ENCODE measurements around the gene BPIFB6.

Gene BPIFB6

GRCh38 chr20:33002087-33002808 lies 29.2 kb upstream of the BPIFB6 start:
- no peak for DNase-seq

GRCh38 chr20:33004141-33004751 lies 27.2 kb upstream of the BPIFB6 start, which contains the start of gene SUN5:
TSS of gene SUN5 (minus strand) at chr20:33004433. CDS start at chr20:33004340, 93 bp downstream.
- DNase-seq = no peak

GRCh38 chr20:33005132-33005566 lies 26.3 kb upstream of the BPIFB6 start:
- DNase-seq = no peak

- DNase-seq = no peak
Measured at GRCh38 chr20:33005908-33006775, 25.3 kb upstream of the BPIFB6 start.

GRCh38 chr20:33006776-33007375 lies 24.6 kb upstream of the BPIFB6 start:
- no peak for DNase-seq

- DNase-seq = no peak
Measured at GRCh38 chr20:33007376-33008335, 23.8 kb upstream of the BPIFB6 start, which contains the start of gene BPIFB2. TSS of gene BPIFB2 (plus strand) at chr20:33007704. CDS start at chr20:33008575, 871 bp downstream.

- no peak for DNase-seq
Measured at GRCh38 chr20:33008336-33009213, 22.9 kb upstream of the BPIFB6 start.

- DNase-seq = no peak
Measured at GRCh38 chr20:33009214-33010132, 22.0 kb upstream of the BPIFB6 start.

- no peak for DNase-seq
Measured at GRCh38 chr20:33010133-33010504, 21.3 kb upstream of the BPIFB6 start.

- DNase-seq = no peak
Measured at GRCh38 chr20:33010674-33011449, 20.6 kb upstream of the BPIFB6 start.

GRCh38 chr20:33012327-33013189 lies 18.9 kb upstream of the BPIFB6 start:
- DNase-seq = no peak

- no peak for DNase-seq
Measured at GRCh38 chr20:33013701-33014326, 17.6 kb upstream of the BPIFB6 start.

GRCh38 chr20:33014336-33015113 lies 16.9 kb upstream of the BPIFB6 start:
- no peak for DNase-seq

GRCh38 chr20:33015114-33015484 lies 16.3 kb upstream of the BPIFB6 start:
- DNase-seq = no peak

- no peak for DNase-seq
Measured at GRCh38 chr20:33015700-33016580, 15.5 kb upstream of the BPIFB6 start.
